Measurements from ENCODE around the gene PDE9A.

- TF ChIP-seq CTCF (IDR thresholded peaks at IDR 0.05), result no peak
- TF ChIP-seq POLR2AphosphoS5 (IDR thresholded peaks at IDR 0.05), result no peak
Measured at GRCh38 chr21:42739061-42739931, 85.9 kb downstream of the PDE9A start.

Data from breast epithelium (tissue), 3 donors.